Right atrium auricular region (tissue), 2 donors: Measurements from ENCODE around the gene DOCK2. TPM values are rescaled to one million over a fixed set of nuclear protein-coding genes. Genes with fewer than 3 reads are reported as not detected.

ENCODE experiments used
- DNase-seq: peaks from one replicate; pipeline ENCODE4 v3.0.0-alpha.2; 2019; ENCODE audit warnings: low spot score
- H3K27ac ChIP-seq, 2 donors: fragments of 200-600 bp; sonication (generic); 1 replicate in 1 of 2; 2 replicates in 1 of 2; pipeline ENCODE4 v1.5.1; 2016 to 2019
- H3K27me3 ChIP-seq, 2 donors: fragments of 200-600 bp; sonication (generic); one replicate each; pipeline versions ENCODE4 v1.5.1 to v1.6.0; 2017 to 2019
- H3K36me3 ChIP-seq: fragments of 200-600 bp; sonication (generic); one replicate; pipeline ENCODE4 v1.5.1; 2016
- H3K4me1 ChIP-seq, 2 donors: fragments of 200-600 bp; sonication (generic); one replicate each; pipeline versions ENCODE4 v1.5.1 to v1.6.0; 2017 to 2019
- H3K4me3 ChIP-seq, 2 donors: fragments of 200-600 bp; sonication (generic); 1 replicate in 1 of 2; 2 replicates in 1 of 2; pipeline ENCODE4 v1.5.1; 2017 to 2019; ENCODE audit warnings: mild to moderate bottlenecking in 1 of 2, moderate library complexity in 1 of 2
- H3K9me3 ChIP-seq, 2 donors: fragments of 200-600 bp; sonication (generic); one replicate each; pipeline ENCODE4 v1.5.1; 2019
- total RNA-seq, 2 donors: library from RNA; depleted of rRNA; stranded (reverse); fragments of >200 nt; gene quantifications; one replicate each; pipeline ENCODE4 v1.1.0, GENCODE V29; 2016
- TF ChIP-seq, protein P1 (sequence below), 2 donors: fragments of 200-600 bp; sonication (generic); IDR thresholded peaks; one replicate each; pipeline ENCODE4 v1.5.1; 2019; ENCODE audit warnings: antibody characterized with exemption in 2 of 2

Gene DOCK2
- total RNA-seq, 2 donors from 2014 or later = 3.7 to 5.4 TPM

GRCh38 chr5:169697976-169698375, 60.9 kb downstream of the DOCK2 start:
- H3K9me3 ChIP-seq = no peaks in the 10 kb centered on the region
- H3K27ac ChIP-seq = no peak overlapping the region
- TF ChIP-seq, protein P1, sequence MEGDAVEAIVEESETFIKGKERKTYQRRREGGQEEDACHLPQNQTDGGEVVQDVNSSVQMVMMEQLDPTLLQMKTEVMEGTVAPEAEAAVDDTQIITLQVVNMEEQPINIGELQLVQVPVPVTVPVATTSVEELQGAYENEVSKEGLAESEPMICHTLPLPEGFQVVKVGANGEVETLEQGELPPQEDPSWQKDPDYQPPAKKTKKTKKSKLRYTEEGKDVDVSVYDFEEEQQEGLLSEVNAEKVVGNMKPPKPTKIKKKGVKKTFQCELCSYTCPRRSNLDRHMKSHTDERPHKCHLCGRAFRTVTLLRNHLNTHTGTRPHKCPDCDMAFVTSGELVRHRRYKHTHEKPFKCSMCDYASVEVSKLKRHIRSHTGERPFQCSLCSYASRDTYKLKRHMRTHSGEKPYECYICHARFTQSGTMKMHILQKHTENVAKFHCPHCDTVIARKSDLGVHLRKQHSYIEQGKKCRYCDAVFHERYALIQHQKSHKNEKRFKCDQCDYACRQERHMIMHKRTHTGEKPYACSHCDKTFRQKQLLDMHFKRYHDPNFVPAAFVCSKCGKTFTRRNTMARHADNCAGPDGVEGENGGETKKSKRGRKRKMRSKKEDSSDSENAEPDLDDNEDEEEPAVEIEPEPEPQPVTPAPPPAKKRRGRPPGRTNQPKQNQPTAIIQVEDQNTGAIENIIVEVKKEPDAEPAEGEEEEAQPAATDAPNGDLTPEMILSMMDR (IDR thresholded peaks at IDR 0.05) = no peak
- H3K27me3 ChIP-seq = no peaks in the 10 kb centered on the region
- DNase-seq = no peak
- H3K36me3 ChIP-seq = no peaks in the 10 kb centered on the region
- no peak overlapping the region for H3K4me3 ChIP-seq
- no peaks in the 10 kb centered on the region for H3K4me1 ChIP-seq

- Histone ChIP-seq H3K36me3 (no peaks in the 10 kb centered on the region), H3K27me3 (no peaks in the 10 kb centered on the region), H3K9me3 (no peaks in the 10 kb centered on the region), H3K4me3 (no peak overlapping the region), H3K4me1 (no peaks in the 10 kb centered on the region), H3K27ac (no peak overlapping the region)
- DNase-seq = no peak
- TF ChIP-seq, protein P1 (IDR thresholded peaks at IDR 0.05) = no peak
Observed at GRCh38 chr5:169700611-169701010, 63.5 kb downstream of the DOCK2 start.

- no peaks in the 10 kb centered on the region for H3K36me3 ChIP-seq
- H3K27ac ChIP-seq = no peak overlapping the region
- H3K9me3 ChIP-seq = no peaks in the 10 kb centered on the region
- TF ChIP-seq, protein P1 (IDR thresholded peaks at IDR 0.05) = peak in 1 of 2 donors; percentile 64
- H3K4me3 ChIP-seq = no peak overlapping the region
- no peak for DNase-seq
- H3K27me3 ChIP-seq = no peaks in the 10 kb centered on the region
- H3K4me1 ChIP-seq = no peaks in the 10 kb centered on the region
Observed at GRCh38 chr5:169701910-169702451, 64.9 kb downstream of the DOCK2 start.

DNA sequence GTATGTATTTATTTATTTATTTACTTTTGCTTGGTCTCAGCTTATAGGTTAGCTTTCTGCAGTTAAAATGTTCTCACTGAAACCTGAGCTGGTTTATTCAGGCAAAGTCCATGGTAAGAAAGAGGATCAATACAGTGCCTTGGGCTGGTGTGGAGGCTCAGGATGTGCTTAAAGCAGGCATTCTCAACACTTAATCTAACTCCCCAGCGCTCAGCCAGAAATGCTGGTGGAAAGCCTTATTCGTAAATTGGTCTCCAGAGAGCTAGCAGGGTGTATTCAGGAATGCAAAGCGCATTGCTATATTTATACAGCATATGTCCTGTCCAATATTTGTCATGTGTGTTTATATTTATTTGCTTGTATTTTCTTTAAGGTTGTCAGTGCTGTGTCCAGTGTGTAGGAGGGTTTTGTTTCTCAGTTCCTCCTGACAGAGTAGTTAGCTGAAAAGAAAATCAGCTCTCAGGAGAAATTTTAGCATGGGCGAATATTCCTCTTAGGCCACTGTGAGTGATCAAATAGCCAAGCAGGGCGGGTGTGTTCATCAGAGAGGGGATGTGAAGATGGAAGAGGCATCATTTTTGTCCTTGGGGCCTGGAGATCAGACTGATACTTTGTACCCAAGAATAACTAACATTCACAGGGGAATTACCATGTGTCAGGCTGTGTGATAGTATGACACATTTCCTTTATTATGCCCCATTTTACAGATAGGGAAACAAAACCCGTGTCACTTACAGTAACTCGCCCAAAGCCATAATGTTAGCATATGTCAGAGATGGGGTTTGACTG, 65.8 kb downstream of the DOCK2 start:
- H3K36me3 ChIP-seq = no peaks in the 10 kb centered on the region

GRCh38 chr5:169703813-169704212, 66.7 kb downstream of the DOCK2 start:
- H3K4me1 ChIP-seq = no peaks in the 10 kb centered on the region
- no peak overlapping the region for H3K27ac ChIP-seq
- no peaks in the 10 kb centered on the region for H3K9me3 ChIP-seq
- H3K36me3 ChIP-seq = no peaks in the 10 kb centered on the region
- no peak for DNase-seq
- TF ChIP-seq, protein P1 (IDR thresholded peaks at IDR 0.05) = no peak
- no peaks in the 10 kb centered on the region for H3K27me3 ChIP-seq
- H3K4me3 ChIP-seq = no peak overlapping the region

More for the DNA sequence above, 65.8 kb downstream of the DOCK2 start:
- TF ChIP-seq, protein P1 (IDR thresholded peaks at IDR 0.05) = no peak
- Histone ChIP-seq H3K27ac (no peak overlapping the region), H3K4me3 (no peak overlapping the region), H3K27me3 (no peaks in the 10 kb centered on the region), H3K9me3 (no peaks in the 10 kb centered on the region), H3K4me1 (no peaks in the 10 kb centered on the region)
- DNase-seq = no peak
